NCI-H2196 treated with DMSO at 0.1 percent for 48 hours (cell line): ENCODE measurements around the gene AGR3.

Experiments
- DNase-seq: peaks from one replicate; lab custom pipeline; 2025; ENCODE audit not compliant: unreplicated experiment; lab: John Stamatoyannopoulos, UW

The AGR3 gene

DNA sequence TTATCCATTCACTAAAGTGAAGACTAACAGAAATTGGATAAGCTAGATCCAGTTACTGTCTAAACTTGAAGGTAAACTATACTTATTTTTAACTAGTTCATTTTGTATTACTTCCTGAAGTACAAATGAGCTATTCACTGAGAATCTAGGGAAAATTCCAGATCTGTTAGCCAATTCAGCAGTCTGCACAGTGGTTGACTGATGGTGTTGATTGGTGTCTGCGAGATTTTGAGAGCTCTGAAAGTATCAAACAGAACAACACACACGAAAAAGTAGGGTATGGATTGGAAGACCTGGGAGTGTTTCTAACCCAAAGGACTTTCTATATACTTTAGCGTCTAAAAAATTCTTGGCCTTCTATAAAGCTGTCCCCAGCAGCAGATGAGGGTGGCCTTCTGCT is 43.4 kb downstream of the AGR3 start:
- DNase-seq, result no peak

DNA sequence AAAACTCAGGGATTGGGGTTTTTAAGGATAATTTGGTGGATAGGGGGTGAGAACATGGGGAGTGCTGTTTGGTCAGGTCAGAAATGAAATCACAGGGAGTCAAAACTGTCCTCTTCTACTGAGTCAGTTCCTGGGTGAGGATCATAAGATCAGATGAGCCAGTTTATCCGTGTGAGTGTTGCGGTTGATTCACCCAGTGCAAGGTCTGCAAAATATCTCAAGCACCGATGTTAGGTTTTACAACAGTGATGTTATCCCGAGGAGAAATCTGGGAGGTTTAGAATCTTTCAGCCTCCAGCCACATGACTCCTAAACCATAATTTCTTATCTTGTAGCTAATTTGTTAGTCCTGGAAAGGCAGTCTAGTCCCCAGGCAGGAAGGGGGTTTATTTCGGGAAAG is 45.3 kb downstream of the AGR3 start:
- DNase-seq, result no peak

DNA sequence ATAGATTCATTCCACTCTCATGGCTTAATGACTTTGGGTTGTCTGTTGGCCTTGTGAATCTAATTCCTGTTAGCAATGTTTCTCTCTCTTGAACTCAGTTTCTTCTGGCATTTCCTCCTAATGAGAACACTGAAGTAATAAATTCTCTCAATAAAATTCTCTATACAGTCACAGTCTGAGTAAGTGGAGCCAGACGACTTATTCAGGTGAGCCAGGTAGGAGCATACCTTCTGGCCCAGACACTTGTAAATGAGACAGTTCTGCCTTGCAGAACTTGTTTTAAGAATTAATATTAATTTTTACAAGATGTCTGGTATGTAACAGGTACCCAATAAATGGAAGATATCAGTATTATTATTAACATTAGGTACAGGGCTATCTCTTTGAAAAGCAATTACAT is 48.4 kb downstream of the AGR3 start:
- no peak for DNase-seq

DNA sequence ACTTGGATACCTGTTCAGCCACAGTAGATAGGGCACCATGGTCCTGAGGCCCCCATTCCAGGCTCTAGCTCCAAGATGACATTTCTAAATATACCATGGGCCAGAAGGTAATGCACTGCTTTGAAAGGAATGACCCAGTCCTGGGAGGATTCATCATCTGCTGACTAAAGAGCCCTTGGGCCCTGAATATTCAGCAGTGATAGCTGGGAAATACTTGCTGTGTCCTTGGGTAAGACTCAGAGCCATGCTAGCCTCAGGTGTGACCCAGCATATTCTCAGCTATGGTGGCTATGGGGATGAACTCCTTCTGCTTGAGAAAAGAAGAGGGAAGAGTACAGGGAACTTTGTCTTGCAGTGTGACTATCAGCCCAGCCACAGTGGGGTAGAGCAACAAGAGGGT is 55.7 kb downstream of the AGR3 start:
- DNase-seq, result no peak

DNA sequence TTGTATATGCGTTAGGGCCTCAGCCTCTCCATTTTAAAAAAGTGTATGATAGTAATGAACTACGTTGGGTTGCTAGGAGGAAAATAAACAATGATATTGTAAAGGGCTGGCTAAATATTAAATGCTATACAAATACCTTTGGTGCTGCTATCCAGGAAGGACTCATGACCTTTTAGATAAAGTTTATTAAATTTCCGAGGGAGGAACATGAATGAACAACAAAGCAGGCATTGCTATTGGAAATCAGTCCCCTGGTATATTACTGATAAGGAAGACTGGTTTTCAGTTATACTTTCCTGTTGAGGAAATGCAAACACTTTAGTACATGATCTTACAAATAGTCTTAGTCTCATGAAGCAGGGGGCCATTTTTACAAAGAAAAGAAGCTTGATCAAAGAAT is 59.8 kb downstream of the AGR3 start:
- no peak for DNase-seq

DNA sequence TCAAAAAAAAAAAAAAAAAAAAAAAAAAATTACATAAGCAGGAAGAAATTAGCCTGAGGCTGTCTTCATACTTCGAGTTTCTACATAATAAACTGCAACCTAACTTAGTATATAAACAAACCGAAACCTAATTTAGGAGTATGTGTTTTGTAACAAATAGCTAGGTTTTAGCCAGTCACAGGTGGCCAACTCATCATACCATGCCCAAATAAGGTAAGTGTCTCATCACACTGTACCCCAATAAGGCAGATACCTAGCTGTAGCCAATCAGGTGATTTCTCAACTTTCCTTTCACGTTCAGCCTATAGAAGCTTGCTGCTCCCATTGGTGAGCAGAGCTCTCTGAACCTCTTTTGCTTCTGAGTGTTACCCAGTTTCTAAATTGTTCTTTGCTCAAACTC is 63.1 kb downstream of the AGR3 start:
- no peak for DNase-seq

DNA sequence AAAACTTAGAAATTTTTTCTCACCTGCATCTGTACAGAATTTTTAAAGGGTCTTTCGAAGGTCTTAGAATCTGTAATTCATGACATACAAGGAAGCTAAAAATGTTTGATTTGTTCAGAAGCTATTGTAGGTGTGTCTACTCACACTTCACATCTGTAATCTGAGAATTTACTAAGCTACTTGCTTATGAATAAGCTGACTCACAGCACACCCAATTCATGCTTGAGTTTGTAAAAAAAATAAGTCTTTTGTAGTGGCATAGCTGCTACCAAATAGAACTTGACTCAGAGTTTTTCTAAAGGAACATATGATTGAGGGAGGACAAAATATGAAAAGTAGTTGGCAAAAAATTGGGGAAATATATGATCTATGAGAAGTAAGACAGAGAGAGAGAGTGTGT is 64.2 kb downstream of the AGR3 start:
- no peak for DNase-seq

DNA sequence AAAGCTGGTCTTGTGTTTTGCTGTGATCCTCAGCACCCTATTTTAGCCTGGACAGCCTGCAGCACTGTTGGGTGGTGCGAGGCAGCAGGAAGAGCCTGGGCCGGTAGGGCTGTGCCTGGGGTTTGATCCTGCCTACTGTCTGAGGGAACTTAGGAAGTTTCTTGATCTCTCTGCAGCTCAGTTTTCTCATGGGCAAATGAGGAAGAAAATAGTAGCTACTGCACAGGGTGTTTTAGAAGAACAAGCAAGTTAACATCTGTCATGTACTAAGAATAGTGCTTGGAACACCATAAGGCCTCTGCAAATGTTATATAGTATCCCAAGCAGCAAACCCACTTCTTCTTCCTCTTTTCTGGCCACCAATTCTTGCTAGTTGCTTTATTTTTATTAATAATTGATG is 65.0 kb downstream of the AGR3 start:
- DNase-seq, result no peak

DNA sequence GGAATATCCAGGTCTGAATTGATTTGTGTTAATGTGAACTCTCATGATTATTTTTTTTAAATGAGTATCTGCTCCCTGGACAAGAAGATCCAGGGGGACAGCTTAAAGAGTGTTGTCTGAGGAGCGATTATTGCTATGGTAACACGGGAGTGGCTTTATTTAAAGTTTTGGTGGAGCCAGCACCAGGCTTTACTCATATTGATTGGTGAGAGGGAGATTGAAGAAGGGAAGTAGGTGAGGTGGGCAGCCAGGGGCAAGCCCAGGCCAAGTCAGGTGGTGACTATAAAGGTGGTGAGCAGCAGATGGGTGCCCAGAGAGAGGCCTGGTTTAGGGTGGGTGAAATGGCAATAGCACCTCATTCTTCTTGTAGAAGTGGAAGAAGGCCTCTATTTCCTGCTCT is 66.8 kb downstream of the AGR3 start:
- no peak for DNase-seq

DNA sequence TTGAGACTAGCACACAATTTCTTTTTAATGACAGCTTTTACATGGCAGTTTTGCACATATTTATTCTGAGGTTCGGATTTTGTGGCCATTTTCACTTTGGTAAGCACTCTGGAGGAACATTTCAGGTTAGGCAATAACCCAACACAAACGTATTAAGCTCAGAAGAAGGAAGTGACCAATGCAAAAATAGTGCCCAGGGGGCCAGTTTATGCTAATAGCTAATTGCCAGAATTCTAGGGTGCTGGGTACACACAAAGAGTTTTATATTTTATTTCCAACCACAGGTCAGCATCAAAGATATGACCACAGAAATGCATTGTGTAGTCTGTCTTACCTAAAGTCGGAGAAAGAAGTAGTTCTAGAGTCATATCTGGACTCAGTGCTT is 68.6 kb downstream of the AGR3 start:
- DNase-seq, result no peak

DNA sequence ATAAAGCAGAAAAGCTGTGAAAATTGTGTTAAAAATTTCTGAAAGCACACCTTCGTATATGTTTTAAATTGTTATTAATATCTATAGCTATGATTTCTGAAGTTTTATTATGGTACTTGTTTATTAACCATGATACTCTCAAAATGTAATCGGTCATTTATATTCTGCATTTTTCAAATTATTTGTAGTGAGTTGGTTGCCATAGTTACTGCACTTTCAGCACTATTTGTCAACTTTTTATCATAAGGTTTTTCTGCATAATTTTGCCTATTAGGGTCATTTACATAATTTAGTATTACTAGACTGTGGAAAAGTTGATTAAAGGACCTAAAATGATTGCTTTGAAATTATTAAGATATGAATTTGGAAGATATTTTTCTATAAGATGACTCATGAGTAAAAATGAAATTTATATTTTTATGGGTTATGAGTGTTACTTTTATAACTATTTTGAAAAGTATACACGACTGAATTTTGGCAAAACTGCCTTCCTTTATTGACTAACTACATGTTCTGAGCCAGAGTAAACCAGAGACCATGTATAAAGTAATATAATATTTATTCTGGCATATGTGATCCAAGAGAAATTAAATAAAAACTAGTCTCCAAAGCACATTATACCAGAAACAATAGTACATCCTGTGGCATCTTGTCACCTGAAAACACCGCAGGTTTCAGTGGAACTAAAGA is 69.1 kb downstream of the AGR3 start:
- no peak for DNase-seq

DNA sequence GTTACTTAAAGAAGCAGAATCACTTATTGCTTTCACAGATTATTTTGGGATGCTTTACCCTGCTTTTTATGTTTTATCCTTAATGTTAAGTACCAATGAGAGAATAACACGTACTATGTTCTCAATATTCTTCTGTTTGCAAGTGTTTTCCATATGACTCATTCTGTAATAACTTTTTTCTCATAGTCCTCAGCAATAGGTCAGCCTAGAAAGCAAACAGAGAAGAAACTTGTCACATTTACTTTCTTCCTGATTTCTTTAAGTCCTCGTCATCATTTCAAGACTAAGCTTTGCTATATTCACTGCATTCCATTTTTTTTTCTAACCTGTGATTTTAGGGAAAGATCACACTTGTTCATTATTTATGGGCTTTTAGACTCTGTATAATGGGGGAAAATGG is 70.2 kb downstream of the AGR3 start:
- no peak for DNase-seq

DNA sequence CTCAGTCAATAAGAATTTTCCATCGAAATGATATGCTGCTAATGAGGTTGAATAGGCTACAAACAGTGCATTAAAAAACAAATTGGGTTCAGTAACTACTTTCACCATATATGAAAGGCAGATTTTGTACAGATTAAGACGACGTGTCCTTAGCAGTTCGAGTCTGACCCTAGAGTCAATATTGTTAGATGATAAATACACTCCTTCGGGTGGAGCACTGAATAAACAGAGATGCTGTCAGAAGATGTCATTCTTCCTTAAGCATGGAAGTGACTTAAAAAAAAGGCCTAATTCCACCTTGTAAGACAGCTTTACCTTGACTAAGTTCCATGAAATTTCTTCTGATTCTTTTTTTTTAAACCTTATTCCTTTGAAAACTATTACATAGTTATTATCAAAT is 71.2 kb downstream of the AGR3 start:
- no peak for DNase-seq

DNA sequence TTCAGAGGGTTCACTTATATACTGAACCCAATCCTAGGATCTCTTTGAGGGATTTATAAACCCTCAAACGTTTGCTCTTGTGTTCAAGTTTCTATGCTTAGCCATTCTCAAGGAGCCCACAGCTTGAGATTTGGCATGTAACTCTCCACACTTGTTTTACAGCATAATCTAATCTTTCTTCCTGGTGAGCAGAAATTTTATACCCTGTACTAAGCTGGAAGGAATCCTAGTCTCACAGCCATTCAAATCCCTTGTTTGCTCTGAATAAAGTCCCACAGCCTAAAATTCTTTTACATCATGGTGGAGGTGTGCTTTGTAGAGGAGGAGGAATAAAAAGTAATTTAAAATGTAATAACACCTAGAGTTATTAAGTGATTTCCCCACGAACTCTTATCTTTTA is 71.7 kb downstream of the AGR3 start:
- no peak for DNase-seq
